Left ventricle myocardium inferior (tissue), 1 donor: ENCODE results near the gene SCARB2. TPM values are rescaled to one million over a fixed set of nuclear protein-coding genes. Genes with fewer than 3 reads are reported as not detected.

Experiments used
- DNase-seq: peaks from one replicate; pipeline ENCODE4 v3.0.0-alpha.2; 2020
- H3K27ac ChIP-seq: fragments of 200-600 bp; replicated peaks from 2 replicates; pipeline ENCODE4 v1.8.0; 2021
- H3K27me3 ChIP-seq: fragments of 200-600 bp; 2 replicates; pipeline ENCODE4 v1.8.0; 2021; ENCODE audit warnings: low read depth
- H3K36me3 ChIP-seq: fragments of 200-600 bp; 2 replicates; pipeline ENCODE4 v1.8.0; 2021
- H3K4me1 ChIP-seq: fragments of 200-600 bp; 2 replicates; pipeline ENCODE4 v1.8.0; 2021
- H3K4me3 ChIP-seq: fragments of 200-600 bp; 2 replicates; pipeline ENCODE4 v1.8.0; 2021; ENCODE audit warnings: mild to moderate bottlenecking, moderate library complexity
- H3K9me3 ChIP-seq: fragments of 200-600 bp; replicated peaks from 2 replicates; pipeline ENCODE4 v1.8.0; 2021
- intact Hi-C: fragments of 100-400 bp; cut with micrococcal nuclease; formaldehyde crosslinking; loops from one replicate; pipeline ENCODE4 v1.11.0; 2022
- total RNA-seq: library from RNA; stranded (reverse); fragmentation: NEBNext Ultra II Directional; extraction: Animal tissue kit (Norgen Biotek cat#: 25700); gene quantifications from one replicate; pipeline ENCODE4 v1.2.1, GENCODE V29; 2021
- TF ChIP-seq, protein P1 (sequence below): fragments of 200-600 bp; IDR thresholded peaks from 2 replicates; pipeline ENCODE4 v1.8.0; 2021; ENCODE audit warnings: antibody characterized with exemption, mild to moderate bottlenecking, borderline replicate concordance
- donor health status: DM: no; HTN: yes; CAD: no; lungs with severe emphysema.

The SCARB2 gene
- total RNA-seq, 1 donor from 2014 or later = 87.4 TPM

- H3K4me1 ChIP-seq = peaks cover 22% of the 10 kb centered on the region
- H3K36me3 ChIP-seq = peaks cover 67% of the 10 kb centered on the region
- TF ChIP-seq, protein P1, sequence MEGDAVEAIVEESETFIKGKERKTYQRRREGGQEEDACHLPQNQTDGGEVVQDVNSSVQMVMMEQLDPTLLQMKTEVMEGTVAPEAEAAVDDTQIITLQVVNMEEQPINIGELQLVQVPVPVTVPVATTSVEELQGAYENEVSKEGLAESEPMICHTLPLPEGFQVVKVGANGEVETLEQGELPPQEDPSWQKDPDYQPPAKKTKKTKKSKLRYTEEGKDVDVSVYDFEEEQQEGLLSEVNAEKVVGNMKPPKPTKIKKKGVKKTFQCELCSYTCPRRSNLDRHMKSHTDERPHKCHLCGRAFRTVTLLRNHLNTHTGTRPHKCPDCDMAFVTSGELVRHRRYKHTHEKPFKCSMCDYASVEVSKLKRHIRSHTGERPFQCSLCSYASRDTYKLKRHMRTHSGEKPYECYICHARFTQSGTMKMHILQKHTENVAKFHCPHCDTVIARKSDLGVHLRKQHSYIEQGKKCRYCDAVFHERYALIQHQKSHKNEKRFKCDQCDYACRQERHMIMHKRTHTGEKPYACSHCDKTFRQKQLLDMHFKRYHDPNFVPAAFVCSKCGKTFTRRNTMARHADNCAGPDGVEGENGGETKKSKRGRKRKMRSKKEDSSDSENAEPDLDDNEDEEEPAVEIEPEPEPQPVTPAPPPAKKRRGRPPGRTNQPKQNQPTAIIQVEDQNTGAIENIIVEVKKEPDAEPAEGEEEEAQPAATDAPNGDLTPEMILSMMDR = no peak
- no peak for DNase-seq
- no peak overlapping the region for H3K4me3 ChIP-seq
- H3K9me3 ChIP-seq = no peaks in the 10 kb centered on the region
- H3K27ac ChIP-seq = no peak overlapping the region
- intact Hi-C loops = loop anchor here (10.0 kb wide), 1 partner anchor 331 kb away; no protein-coding TSS in a partner anchor
- H3K27me3 ChIP-seq = no peaks in the 10 kb centered on the region
These were observed 39.4 kb downstream of the SCARB2 start for GRCh38 chr4:76174216-76174615.

GRCh38 chr4:76168688-76169087 is 44.9 kb downstream of the SCARB2 start:
- no peak overlapping the region for H3K4me3 ChIP-seq
- no peak overlapping the region for H3K27ac ChIP-seq
- intact Hi-C loops = no loop called here
- no peaks in the 10 kb centered on the region for H3K27me3 ChIP-seq
- no peaks in the 10 kb centered on the region for H3K4me1 ChIP-seq
- no peaks in the 10 kb centered on the region for H3K9me3 ChIP-seq
- peaks cover 94% of the 10 kb centered on the region for H3K36me3 ChIP-seq
- TF ChIP-seq, protein P1 = no peak
- no peak for DNase-seq

DNA sequence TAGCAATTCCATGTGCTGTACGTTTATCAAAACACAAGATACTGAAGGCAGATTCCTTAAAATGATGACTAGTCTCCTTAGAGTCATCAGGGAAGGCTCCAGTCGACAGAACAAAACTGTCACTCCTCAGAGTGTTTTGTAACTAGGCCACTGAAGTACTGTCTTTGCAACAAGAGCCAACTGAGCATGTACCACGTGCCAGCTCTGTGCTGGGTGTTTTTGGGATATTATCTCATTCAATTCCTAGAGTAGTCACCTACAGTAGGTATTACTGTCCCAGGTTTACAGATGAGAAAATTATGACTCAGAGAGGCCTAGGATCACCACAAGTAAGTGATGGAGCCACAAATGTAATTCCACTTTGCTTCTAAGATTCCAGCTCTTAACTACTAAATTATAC is 47.1 kb downstream of the SCARB2 start:
- H3K27ac ChIP-seq = no peak overlapping the region
- no peaks in the 10 kb centered on the region for H3K4me1 ChIP-seq
- TF ChIP-seq, protein P1 = no peak
- intact Hi-C loops = no loop called here
- no peak overlapping the region for H3K4me3 ChIP-seq
- no peak for DNase-seq
- peaks cover 94% of the 10 kb centered on the region for H3K36me3 ChIP-seq
- H3K9me3 ChIP-seq = no peaks in the 10 kb centered on the region
- H3K27me3 ChIP-seq = no peaks in the 10 kb centered on the region

DNA sequence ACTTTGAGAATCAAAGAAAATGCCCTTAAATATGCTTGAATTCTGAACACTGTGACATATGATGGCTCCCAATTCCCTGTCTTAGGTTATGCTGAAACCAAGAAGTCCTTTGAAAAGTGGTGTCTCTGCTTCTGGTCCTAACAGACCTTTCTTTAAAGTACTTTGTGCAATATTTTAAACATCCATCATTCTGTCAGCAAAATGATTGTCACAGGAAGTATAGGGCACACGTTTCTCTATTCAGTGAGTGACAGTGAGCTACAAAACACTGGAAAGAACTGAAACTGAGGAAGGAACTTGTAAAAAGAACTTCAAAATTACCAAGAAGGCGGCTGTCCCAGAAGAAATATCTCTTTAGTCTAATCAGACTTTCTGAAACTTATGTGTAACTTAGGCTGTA is 53.3 kb downstream of the SCARB2 start:
- DNase-seq = no peak
- Histone ChIP-seq H3K36me3 (peaks cover 71% of the 10 kb centered on the region), H3K4me3 (no peak overlapping the region), H3K9me3 (no peaks in the 10 kb centered on the region), H3K27me3 (no peaks in the 10 kb centered on the region), H3K27ac (no peak overlapping the region), H3K4me1 (peaks cover 9% of the 10 kb centered on the region)
- intact Hi-C loops = no loop called here
- TF ChIP-seq, protein P1 = no peak

- Histone ChIP-seq H3K9me3 (no peaks in the 10 kb centered on the region), H3K4me3 (no peak overlapping the region), H3K27ac (no peak overlapping the region), H3K27me3 (no peaks in the 10 kb centered on the region), H3K4me1 (peaks cover 9% of the 10 kb centered on the region), H3K36me3 (peaks cover 34% of the 10 kb centered on the region)
- intact Hi-C loops = no loop called here
- TF ChIP-seq, protein P1 = no peak
- no peak for DNase-seq
These were observed 57.0 kb downstream of the SCARB2 start for GRCh38 chr4:76156635-76157034.

DNA sequence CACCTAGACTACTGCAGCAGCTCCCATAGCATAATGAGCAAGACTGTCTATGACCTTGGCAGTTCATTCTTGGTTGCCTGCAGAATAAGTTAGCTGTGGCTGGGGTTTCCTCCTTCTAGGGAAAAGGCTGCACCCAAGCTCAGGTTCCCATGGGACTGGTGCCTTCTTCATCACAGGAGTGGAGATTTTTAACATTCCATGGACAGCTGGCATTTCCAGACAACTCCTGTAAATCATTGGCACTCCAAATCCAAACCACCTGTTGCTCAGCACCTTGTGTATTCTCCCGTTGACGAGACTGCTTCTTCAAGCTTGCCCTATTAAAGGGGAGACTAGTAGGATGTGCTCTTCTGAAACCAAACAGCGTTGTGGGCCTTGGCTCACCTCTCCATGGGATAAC is 57.6 kb downstream of the SCARB2 start:
- Histone ChIP-seq H3K4me3 (no peak overlapping the region), H3K4me1 (peaks cover 9% of the 10 kb centered on the region), H3K36me3 (peaks cover 27% of the 10 kb centered on the region), H3K27me3 (no peaks in the 10 kb centered on the region), H3K9me3 (no peaks in the 10 kb centered on the region), H3K27ac (no peak overlapping the region)
- DNase-seq = no peak
- intact Hi-C loops = no loop called here
- TF ChIP-seq, protein P1 = no peak
